ENCODE data around the gene POC1A.

Gene POC1A

GRCh38 chr3:52063026-52063723 lies 91.0 kb downstream of the POC1A start:
- DNase-seq: no peak

DNA sequence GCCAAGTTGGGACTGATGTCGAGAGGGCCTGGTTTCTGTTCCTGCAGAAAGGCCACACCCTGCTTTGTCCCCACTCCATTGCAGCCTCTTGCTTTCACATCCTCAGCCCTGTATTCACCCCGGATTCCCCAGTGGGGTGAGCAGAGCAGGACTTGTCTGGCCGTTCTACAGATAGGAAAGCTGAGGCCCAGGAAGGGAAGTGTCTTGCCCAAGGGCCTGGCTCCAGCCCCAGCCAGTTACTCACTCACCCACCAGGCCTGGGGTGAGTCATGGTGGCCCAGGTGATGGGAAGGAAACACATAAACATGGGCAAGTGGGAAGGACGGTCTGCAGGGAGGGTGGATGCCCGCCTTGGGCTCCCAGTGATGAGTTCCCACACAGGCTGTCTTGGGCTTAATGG lies 91.7 kb downstream of the POC1A start:
- DNase-seq: peak; percentile 19 to 81

DNA sequence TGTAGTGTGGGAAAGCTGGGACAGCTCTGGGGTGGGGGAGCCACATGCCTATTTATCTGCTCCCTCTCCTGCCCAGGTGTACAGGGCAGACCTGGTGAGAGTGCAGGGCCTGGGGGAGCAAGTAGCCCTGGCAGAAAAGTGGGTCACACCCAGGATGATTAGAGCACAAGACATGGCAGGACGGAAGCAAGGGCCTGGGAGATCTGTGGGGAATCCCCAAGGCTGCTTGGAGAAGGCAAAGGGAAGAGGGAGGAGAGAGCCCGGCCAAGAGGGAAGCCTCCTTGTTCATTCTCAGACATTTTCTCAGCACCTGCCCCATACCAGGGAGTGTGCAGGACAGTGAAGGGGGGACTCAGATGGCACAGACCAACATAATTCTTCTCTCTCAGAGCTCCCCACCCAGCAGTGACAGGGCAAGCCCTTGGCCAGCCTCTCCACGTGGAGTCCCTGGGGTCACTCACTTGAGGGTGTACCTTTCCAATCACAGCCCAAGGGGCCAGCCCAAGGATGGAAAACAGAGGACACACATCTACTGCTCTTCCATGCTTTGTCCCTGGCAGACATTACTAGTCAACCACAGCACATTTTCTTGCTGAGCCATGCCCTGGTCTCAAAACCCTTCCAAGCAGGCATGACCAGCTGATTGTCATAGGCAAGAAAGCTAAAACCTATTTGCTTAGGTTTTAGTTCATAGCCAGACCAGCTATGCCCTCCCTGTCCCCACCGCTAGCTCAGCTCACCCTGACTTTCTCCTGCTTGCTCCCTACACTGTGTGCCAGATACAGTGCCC lies 92.9 kb downstream of the POC1A start:
- DNase-seq: no peak

DNA sequence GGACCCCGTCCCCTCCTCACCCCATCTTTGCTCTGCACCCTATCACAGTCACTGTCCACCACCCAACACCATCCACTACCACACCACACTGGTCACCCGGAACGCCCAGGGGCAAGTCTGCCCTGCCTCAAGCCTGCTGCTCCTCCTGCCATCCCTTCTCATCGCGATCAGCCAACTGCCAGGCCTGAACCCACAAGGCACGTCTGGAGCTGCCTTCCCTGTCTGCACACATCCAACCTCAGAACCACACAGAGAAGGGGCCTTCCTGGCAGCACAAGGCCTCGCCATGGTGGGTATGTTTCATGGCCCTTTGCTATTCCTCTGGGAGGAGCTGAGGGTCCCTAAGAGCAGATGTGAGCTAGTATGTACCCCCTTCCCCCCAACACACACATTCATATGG lies 94.4 kb downstream of the POC1A start:
- no peak for DNase-seq

GRCh38 chr3:52057812-52058495 lies 96.3 kb downstream of the POC1A start:
- DNase-seq: no peak

- DNase-seq: peak; percentile 99 to 100
These were observed 97.0 kb downstream of the POC1A start for GRCh38 chr3:52056968-52057811.

DNA sequence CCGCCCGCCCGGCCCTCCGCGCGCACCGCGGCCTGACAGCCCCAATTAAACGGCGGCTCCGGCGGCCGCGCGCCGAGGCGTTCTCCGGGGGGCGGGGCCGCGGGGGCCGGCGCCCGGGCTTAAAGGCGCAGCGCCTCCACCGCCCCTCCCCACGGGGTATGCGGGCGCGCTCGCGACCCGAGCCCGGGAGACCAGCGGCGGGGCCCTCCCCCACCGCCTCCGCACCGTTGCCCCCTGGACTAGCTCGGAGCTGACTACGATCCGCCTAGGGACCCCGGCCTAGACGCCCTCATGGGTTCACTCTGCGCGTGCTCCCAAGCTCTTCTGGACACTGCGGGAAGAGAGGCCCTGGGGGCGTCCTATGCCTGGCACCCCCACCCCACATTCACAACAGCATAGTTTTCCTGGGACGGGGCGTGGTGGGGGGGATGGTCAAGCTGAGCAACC lies 97.7 kb downstream of the POC1A start, which contains the start of gene DUSP7:
Gene DUSP7, minus strand, starts transcription at position 51 of the 447 bp plus-strand sequence. CDS start 205 bp downstream, outside the sequence.
- DNase-seq: peak; percentile 53 to 68

DNA sequence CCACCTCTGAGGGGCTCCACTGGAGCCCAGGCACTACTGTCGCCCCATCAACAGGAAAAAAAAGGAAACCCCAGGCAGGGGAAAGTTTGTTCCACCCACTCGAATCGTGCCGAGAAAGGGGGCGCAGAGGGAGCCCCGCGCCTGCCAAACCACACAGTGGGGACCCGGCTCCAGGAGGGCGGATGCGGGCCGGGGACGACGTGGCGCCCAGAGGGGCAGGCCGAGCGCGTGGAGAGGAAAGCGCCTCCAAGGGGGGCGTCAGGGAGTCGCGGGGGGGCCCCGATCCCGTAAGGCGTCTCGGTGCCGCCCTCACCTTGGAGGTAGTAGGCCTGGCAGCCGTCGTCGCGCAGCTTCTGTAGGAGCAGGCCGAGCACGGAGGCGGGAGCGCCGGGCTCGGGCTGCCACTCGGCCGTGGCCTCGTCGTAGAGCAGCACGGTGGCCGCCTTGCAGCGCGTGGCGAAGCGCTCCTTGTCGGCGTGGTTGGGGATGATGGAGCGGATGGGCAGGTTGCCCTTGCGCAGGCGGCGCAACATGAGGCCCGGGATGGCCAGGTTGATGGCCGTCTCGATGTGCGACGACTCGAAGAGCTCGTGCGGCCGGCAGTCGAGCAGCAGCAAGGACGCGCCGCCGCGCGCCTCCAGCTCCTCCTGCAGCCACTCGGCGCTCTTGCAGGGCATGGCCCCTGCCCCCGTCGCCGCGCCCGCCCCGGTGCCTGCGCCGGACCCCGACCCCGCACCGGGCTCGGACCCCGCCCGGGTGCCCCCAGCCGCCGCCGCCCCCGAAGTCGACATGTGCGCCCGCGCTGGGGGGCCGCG lies 98.5 kb downstream of the POC1A start:
- DNase-seq: peak; percentile 32 to 38

- peak in 1 of 2 donors; percentile 22 for DNase-seq
These were observed 99.3 kb downstream of the POC1A start for GRCh38 chr3:52054661-52055511.

GRCh38 chr3:52053307-52054304 lies 100.6 kb downstream of the POC1A start:
- peak; percentile 30 for DNase-seq

- DNase-seq: peak; percentile 64 to 69
These were observed 101.4 kb downstream of the POC1A start for GRCh38 chr3:52052831-52053306.

- no peak for DNase-seq
These were observed 102.8 kb downstream of the POC1A start for GRCh38 chr3:52051444-52051843.

GRCh38 chr3:52050571-52050970 lies 103.7 kb downstream of the POC1A start:
- DNase-seq: no peak

DNA sequence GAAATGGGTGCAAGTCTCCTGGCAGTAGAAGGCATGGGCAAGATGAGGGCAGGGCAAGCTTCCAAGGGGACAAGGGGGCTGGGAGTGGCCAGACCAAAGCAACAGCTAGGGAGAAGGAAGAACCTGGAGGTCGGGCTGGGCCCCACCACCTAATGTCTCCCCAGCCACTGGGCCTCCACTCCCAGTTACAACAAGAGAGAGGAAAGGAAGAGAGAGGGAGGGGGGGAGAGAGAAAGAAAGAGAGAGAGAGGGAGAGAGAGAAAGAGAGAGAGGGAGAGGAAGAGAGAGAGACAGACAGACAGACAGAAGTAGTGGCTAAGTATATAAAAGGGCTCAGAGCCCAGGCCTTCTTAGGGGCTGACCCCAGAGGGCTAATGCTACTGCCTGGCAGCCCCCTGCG lies 104.7 kb downstream of the POC1A start:
- no peak for DNase-seq

DNA sequence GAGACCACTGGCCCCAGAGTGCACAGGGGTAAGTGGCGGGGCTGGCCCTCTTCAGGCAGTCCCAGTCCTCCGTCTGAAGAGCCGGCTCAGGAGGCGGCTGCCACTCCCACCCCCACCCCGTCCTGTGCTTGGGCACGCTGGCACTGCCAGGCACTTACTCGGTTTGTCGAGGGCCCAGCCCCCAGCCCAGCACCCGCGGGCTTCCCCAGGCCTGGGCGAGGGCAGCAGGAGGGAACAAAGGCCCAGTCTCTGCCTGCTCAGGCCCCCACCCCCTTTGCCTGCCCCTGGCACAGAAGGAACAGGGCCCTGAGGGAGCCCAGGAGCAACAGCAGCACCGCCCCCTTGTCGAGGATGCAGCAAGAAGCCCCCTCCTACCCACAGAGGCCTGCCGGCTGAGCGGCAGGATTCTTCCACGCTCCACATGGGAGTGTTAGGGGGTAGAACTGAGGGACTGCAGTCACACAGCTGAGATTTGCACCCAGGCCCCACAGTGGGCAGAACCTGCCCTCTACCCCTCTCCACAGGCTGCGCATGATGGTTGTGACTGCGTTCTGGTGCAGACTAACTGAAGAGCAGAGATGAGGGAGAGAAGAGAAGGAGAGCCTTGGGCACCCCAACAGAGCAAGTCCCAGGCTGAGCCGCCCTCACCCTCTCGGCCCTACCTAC lies 106.8 kb downstream of the POC1A start:
- no peak for DNase-seq

GRCh38 chr3:52046902-52047239 lies 107.4 kb downstream of the POC1A start:
- DNase-seq: no peak

GRCh38 chr3:52046186-52046901 lies 107.9 kb downstream of the POC1A start:
- DNase-seq: no peak

All from CD4-positive, alpha-beta T cell treated with Interleukin-4 for 1 hour (primary cell).